ENCODE measurements around the gene GK2. TPM values are rescaled to one million over a fixed set of nuclear protein-coding genes. Genes with fewer than 3 reads are reported as not detected.

Gene GK2
- total and polyA plus RNA-seq, 2 of the 4 experiments (the other 2 are of a cell fraction): not detected

DNA sequence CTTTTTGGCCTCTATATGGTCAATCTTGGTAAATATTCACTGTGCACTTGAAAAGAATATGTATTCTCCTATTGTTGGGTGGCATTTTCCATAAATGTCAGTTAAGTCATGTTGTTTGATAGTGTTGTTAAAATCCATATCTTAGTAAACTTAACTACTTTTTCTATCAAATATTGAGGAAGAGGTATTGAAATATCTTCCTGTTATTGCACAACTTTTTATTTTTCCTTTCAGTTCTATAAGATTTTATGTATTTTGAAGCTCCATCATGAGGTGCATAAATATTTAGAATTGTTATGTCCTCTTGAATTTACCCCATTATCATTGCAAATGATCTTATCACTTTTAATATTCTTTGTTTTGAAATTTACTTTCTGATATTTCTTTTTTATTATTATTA is 3.4 kb downstream of the GK2 start:
- TF ChIP-seq CEBPB (IDR thresholded peaks at IDR 0.05; ENCODE audit: low read depth, low read length) (peak; percentile 29; the same call in 1 of the 2 replicates), RAD21 (IDR thresholded peaks at IDR 0.05; ENCODE audit: low read length) (no peak)
- Histone ChIP-seq H2AK5ac (ENCODE audit: low read depth, low read length) (no peak overlapping the region), H3K56ac (ENCODE audit: extremely low read depth, insufficient read depth, low read length) (no peak overlapping the region), H3K9ac (ENCODE audit: low read depth, low read length) (no peak overlapping the region), H3K4me3 (ENCODE audit: insufficient read depth, low read depth, low read length) (no peak overlapping the region), H3K4me1 (ENCODE audit: control insufficient read depth, insufficient read depth, low read length) (no peaks in the 10 kb centered on the region), H3K27me3 (ENCODE audit: control insufficient read depth, insufficient read depth, low read length) (no peaks in the 10 kb centered on the region), H3K79me1 (ENCODE audit: low read depth in 1 of 2, low read length in 2 of 2) (no peaks in the 10 kb centered on the region), H4K91ac (ENCODE audit: insufficient read depth, low read depth, low read length) (no peak overlapping the region), H3K9me3 (ENCODE audit: control insufficient read depth, insufficient read depth, low read length) (no peaks in the 10 kb centered on the region), H3K4me2 (ENCODE audit: low read depth, low read length) (no peak overlapping the region), H2BK15ac (ENCODE audit: low read depth, low read length) (no peak overlapping the region), H3K4ac (ENCODE audit: low read depth, low read length) (no peak overlapping the region), H2BK120ac (ENCODE audit: low read depth, low read length) (no peak overlapping the region), H4K20me1 (ENCODE audit: insufficient read depth, low read length) (no peaks in the 10 kb centered on the region), H2AFZ (replicated peaks; ENCODE audit: low read length, poor library complexity) (no peak overlapping the region), H3K23ac (ENCODE audit: low read depth, low read length) (no peak overlapping the region), H2BK20ac (ENCODE audit: low read depth, low read length) (no peak overlapping the region), H3K27ac (ENCODE audit: insufficient read depth, low read length) (no peak overlapping the region), H2BK5ac (ENCODE audit: low read depth, low read length, poor library complexity, severe bottlenecking) (no peak overlapping the region), H3K14ac (replicated peaks; ENCODE audit: low read depth, low read length) (no peak overlapping the region), H4K8ac (ENCODE audit: low read depth in 2 of 2, low read length in 2 of 2) (no peak overlapping the region), H4K5ac (ENCODE audit: low read depth, low read length) (no peak overlapping the region), H3K18ac (ENCODE audit: low read depth, low read length) (no peak overlapping the region), H3K9me1 (ENCODE audit: insufficient read depth, low read length) (no peaks in the 10 kb centered on the region), H2AK9ac (replicated peaks; ENCODE audit: low read depth, low read length, poor library complexity) (no peak overlapping the region), H3K36me3 (ENCODE audit: control insufficient read depth, insufficient read depth, low read length) (no peaks in the 10 kb centered on the region)
- dilution Hi-C loops (cut with HindIII; ENCODE audit: low sequenced_read_pairs, unreplicated experiment): no loop called here
- DNase-seq (no peak), ATAC-seq (ENCODE audit: low read depth) (no peak)
- in situ Hi-C loops (cut with MboI; ENCODE audit: low sequenced_read_pairs): no loop called here
- ChIA-PET CTCF (no interaction called here), POLR2A (ENCODE audit: unreplicated experiment) (no interaction called here)
- intact Hi-C loops (cut with micrococcal nuclease): no loop called here
- no TSS peak for BruUV-seq (replicated peaks)
